Femur (tissue), 1 donor: Measurements from ENCODE around the gene DDX39B.
A peak's percentile ranks its signal among the peaks of the same experiment; 100 is the strongest.
"Not testable (repeated sequence)": the region's sequence is repeated elsewhere in the genome, so short reads cannot be mapped to it uniquely, and the experiment has no call there.

Experiments
- DNase-seq: peaks from one replicate; pipeline ENCODE4 v3.0.0-alpha.2; 2017

Gene DDX39B

DNA sequence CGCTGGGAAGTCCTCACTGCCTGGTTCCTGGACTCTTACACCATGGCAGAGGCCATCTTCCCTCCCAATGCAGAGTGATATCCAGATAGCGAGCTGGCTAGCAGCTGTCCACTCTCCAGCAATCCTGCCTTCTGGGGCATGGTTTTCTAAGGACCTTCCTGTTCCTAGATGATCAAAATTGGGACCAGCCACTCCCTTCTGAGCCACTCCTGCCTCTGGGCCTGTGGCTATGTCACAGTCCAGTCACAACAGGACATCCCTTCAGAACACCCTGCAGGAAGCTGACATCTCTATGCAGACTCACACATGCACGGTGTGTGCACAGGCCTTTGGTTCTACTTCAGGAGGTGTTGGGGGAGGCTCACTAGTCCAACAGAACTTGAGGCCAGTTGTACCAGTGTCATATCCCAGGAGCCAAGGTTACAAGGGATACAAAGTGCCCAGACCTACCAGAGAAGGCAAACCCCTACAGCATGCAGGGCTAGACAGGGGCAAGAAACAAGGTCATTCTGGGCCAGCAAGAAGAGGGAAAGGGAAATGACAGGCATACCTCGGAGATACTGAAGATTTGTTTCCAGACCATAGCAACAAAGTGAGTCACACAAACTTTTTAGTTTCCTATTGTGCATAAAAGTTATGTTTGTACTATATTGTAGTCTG is 15.7 kb downstream of the DDX39B start:
- DNase-seq = no peak

DNA sequence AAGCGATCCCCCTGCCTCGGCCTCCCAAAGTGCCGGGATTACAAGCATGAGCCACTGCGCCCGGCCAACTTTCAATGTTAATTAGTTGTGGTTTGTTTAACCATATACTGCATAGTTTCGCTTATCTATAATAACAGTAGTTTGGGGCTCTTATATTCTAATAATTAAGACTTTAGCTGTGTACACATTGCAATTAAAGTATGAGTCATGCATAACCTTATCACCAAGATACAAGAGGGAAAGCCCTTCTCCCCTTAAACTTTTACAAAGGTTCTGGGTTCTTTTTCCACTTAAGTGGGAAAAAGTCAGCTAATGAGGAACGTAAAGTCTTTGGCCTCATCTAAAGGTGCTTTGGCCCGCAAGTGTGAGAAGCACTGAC is 16.3 kb downstream of the DDX39B start:
- DNase-seq = no peak

DNA sequence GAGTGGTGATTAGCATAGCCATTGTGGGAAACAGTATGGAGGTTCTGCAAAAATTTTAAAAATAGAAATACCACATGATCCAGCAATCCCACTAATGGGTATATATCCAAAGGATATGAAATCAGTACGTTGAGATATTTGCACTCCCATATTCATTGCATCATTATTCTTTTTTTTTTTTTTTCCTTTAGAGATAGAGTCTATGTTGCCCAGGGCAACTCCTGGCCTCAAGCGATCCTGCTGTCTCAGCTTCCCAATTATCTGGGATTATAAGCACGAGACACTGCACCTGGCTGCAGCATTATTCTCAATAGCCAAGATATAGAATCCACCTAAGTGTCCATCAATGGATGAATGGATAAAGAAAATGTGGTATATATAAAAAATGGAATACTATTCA is 20.0 kb downstream of the DDX39B start:
- DNase-seq = no peak

DNA sequence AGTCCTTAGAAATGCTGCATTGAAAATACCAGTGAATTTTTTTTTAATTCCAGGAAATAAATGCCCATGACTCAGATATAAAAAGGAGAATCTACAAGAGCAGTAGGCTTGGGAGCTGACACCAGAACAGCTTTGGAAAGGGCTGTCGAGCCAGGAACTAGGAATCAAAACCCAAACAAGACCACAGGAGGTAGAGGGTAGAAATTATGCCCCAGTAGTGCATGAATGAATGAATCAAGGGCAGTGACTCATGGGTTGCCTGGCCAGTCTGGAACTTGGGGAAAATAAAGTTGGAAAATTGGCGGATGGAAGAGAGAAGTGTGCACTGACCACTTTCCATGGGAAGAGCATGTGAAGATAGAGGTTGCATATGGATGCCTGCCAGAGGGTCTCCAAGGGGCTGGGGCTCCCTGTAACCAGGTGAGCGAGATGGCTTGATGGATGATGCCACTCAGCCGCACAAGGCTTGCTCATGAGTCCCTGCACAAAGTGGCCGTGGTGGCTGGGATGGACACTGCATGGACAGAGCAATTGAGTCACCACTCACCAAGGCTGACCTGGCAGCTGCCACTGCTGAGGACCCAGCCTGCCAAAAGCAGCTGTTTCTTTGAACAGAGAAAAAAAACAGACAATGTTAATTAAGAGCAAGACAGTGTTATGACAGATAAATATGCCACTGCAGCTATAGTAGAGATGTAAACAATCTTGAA is 28.2 kb downstream of the DDX39B start:
- DNase-seq = no peak

DNA sequence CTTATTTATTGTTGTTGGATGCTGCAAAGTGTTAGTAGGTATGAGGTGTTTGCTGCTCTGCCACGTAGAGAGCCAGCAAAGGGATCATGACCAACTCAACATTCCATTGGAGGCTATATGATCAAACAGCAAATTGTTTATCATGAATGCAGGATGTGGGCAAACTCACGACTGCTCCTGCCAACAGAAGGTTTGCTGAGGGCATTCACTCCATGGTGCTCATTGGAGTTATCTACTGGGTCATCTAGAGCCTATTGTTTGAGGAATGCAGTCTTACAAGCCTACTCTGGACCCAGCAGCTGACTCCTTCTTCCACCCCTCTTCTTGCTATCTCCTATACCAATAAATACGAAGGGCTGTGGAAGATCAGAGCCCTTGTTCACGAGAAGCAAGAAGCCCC is 31.8 kb downstream of the DDX39B start:
- no peak for DNase-seq

DNA sequence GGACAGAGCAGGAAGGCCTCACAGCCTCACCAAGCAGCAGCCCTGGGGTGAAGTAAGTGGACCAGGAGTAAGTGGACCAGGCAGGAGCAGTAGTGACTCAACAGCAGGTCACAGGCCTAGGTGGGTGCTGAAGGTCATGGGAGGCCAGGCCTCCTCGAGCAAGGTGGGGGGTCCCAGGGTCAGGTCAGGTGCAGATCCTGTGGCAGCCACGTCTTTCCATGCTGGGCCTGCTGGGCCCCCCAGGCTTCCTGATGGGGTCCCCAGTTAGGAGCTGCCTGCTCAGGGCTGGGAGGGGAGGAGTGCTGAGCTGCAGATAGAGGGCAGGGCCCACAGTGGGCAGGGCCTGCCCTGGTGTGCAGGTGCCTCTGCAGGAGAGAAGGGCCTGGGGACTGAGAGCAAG is 32.8 kb downstream of the DDX39B start:
- not testable (repeated sequence) for DNase-seq

DNA sequence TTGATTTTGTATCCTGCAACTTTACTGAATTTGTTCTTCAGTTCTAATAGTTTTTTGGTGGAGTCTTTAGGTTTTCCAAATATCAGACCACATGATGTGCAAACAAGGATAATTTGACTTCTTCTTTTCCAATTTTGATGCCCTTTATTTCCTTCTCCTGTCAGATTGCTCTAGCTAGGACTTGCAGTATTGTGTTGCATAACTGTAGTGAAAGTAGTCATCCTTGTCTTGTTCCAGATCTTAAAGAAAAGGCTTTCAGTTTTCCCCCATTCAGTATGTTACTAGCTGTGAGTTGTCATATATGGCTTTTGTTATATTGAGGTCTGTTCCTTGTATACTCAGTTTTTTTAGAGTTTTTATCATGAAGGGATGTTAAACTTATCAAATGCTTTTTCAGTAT is 39.2 kb downstream of the DDX39B start:
- DNase-seq = no peak

DNA sequence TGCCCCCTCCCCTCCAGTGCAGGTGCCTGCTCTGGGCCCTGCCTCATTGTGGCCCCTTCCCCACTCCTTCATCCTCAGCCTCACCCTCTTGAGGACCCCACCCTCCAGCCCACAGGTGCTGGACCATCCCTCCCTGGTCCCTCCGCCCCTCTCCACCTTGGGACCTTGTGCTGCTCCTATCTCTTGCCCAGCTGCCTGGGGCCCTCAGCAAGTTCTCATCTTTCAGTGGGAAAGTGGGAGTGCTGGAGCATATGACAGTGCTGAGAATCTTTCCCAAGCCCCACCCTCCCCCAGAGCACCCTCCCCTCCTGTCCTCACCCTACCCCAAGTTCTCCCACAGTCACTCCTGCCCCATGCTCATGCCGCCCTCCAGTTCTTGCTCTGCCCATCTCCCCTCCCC is 42.2 kb downstream of the DDX39B start:
- not testable (repeated sequence) for DNase-seq

DNA sequence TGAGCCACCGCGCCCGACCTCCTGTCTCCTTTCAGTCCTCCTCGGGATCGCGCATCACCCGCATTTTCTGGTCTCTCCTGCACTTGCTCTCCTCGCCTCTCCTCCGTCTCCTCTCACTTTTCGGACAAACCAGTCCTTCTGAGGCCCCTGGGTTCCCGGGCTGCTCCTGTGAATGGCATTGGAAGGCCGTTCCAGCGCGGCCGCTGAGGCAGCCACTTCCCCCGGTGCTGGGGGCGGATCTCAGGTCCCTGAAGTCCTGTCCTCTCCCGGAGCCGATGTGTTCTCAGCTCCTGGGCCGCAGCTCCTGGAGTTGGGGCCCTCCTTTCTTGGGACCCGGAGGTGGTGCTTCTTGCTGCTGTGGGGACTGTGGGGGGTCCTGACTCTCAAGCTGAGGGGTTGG is 43.1 kb downstream of the DDX39B start:
- DNase-seq = no peak

DNA sequence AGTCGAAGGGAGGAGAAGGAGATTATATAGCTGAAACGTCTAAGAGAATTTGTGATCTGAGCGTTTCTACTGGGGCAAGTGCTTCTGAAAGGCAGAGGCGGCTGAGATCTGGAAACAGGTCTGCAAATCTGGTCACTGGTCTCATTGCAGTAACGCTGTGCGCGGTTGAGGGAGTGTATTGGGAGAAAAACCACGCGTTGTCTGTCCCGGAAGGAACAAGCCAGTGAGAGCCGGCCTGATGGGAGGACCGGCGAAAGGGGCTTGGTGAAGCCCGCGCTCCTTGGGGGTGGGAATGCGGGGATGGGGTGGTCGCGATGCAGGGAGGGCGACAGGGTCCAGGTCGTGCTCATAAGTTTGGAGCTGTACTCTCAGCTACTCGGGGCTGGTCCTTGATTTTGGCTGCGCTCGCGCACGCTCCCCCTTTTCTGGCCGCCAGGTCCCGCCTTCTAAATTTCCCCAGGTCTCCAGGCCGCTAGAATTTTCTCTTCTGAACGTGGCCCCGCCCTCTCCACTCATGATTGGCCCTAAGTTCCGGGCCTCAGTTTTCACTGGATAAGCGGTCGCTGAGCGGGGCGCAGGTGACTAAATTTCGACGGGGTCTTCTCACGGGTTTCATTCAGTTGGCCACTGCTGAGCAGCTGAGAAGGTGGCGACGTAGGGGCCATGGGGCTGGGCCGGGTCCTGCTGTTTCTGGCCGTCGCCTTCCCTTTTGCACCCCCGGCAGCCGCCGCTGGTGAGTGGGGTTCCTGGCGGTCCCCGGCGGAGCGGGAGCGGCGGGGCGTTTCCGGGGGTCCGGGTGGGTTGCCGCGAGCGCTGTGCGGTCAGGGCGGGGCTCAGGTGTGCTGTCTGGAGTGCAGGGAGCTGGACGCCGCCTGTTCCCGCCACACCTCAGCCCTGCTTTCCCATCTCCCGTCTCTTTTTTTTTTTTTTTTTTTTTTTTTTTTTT is 44.0 kb downstream of the DDX39B start, which contains the start of gene MICB:
MICB (plus strand) TSS at position 615 of the 946 bp plus-strand sequence; CDS start at position 664, 49 bp downstream.
- peak; percentile 67 for DNase-seq

DNA sequence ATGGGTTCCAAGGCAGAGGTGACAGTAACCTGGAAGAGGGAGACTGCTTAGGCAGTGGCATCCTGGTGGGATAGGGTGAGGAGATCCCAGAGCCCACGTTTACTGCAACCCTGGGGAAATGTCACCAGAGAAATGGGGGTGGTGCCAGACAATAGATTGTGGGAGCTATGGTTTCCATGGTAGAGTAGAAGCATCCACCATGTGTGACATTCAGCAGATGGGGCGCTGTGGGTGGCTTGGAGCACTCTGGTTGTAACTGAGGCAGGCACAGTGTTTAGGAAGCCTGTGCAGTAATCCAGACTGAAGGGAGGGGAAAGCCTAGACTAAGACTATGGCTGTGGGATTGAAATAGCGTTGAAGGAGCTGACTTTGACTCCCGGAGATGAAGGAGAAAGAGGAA is 45.0 kb downstream of the DDX39B start:
- not testable (repeated sequence) for DNase-seq

DNA sequence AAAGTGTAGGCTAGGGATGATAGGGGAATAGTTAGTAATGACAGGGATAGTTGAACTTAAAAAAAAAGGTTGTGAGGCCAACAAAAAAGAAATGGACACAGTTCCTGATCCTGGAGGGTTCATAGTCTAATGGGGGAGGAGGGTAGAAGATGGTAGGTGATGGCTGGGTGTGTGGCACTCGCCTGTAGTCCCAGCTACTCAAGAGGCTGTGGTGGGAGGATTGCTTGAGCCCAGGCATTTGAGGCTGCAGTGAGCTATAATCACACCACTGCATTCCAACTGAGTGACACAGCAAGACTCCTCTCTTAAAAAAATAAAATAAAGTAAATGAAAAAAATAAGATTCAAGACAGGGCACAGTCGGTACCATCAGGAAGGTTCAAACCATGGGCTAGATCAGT is 46.2 kb downstream of the DDX39B start:
- DNase-seq = no peak

DNA sequence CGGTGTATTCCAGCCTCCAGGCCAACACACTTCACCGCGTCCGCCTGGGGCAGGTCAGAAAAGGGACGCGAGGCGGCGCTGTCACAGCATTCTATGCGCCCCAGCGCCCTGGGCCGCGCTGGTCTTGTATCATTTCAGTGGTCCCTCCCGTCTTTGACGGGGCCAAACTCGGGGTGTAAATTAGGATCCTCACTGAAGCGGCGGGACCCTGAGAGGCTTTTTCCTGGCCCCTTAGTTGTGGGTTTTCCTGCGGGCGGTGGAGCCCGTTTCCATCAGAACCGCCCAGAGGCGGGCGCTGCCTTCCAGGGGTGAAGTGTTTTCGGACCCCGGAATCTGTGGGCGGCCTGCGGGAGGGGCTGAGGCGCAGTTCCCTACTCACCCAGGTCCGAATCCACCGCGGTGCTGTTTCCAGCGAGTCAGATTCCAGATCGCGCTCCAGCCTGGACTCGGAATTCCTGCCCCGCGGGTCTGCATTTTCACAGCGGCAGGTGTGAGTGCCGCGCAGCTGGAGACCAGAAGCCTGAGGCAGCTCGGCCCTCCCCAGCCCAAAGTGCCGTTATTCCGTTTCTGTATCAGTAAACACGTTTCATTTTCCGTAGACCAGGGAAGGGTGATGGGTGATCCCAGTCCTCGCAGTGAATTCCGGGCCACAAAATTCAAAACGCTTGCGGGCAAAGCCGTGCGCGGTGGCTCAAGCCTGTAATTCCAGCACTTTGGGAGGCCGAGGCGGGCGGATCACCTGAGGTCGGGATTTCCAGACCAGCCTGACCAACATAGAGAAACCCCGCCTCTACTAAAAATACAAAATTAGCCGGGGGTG is 47.7 kb downstream of the DDX39B start:
- peak; percentile 71 for DNase-seq

DNA sequence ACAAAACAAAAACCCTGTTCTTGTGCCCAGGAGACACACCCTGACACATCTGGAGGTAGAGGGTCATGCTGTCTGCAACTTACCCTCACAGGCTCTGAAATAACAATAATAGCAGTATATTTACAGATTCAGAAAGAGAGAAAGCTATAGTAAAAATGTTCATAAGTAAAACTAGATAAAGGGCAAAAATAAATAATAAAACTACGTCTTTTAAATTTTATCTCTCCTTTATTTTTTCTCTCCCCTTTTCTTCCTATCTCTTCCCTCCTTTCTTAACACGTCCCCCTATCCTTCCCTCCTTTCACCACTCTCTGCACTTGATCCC is 48.3 kb downstream of the DDX39B start:
- DNase-seq = not testable (repeated sequence)

DNA sequence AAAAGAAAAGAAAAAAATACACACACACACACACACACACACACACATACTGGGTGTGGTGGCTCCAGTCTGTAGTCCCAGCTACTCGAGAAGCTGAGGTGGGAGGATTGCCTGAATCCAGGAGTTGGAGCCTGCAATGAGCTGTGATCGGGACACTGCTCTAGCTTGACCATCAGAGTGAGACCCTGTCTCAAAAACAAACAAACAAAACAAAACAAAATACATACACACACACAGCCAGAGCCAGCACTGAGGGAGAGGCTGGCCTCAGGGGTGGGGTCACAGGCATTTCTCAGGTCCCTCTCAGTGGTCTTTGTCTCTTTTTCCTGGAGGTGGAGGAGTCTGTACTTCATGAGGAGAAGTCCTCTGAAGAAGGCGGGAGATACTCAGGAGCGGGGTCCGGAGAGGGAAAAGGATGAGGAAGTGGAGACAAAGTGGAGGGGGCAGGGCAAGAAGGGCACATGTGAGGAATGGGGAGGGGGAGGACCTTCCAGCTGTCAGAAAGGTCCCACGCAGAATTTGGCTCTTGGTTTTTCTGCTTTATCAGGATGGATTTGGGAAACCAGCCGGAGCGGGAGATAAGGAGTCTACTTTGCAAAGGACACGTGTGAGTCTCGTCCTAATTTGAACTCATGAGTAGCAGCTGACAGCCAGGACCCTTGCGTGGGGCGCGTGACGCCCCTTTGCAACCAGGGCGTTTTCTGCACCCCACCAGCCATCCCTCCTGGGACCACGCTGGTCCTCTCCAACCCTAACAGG is 51.5 kb downstream of the DDX39B start:
- DNase-seq = no peak

DNA sequence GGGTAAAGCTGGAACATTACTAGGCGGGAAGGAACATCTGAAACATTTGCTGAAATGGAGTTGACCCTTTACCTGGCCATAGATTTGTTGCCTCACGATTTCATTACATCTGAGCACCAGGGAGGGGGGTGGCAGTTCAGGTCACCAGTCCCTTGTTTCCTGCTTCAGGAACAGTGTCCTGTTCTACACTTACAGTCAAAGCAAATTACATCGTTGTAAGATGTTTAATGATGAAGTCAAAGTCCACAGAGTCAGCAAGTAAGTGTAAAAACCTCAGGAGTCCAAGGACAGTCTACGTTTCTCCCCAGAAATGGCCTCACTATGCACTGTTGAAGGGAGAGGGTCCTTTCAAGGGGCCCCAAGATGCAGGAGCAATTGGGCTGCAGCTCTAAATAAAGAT is 52.7 kb downstream of the DDX39B start:
- no peak for DNase-seq

DNA sequence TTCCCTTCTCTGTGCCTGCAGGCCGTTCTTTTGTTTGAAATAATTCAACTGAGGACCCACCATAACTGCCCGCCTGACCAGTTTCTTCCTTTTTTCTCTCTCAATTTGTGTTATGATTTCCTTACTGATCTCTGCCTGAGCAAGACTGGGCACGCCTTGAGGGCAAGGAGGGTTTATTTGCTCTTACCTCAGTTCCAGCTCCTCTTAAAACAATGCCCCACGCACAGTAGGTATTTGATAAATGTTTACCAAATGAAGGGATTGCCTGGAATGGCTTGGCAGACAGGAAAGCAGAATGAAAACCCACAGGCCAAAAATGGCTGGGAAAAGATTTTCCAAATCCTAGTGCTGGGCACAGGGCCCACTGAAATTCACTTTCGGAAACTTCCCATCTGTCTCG is 54.1 kb downstream of the DDX39B start:
- not testable (repeated sequence) for DNase-seq

DNA sequence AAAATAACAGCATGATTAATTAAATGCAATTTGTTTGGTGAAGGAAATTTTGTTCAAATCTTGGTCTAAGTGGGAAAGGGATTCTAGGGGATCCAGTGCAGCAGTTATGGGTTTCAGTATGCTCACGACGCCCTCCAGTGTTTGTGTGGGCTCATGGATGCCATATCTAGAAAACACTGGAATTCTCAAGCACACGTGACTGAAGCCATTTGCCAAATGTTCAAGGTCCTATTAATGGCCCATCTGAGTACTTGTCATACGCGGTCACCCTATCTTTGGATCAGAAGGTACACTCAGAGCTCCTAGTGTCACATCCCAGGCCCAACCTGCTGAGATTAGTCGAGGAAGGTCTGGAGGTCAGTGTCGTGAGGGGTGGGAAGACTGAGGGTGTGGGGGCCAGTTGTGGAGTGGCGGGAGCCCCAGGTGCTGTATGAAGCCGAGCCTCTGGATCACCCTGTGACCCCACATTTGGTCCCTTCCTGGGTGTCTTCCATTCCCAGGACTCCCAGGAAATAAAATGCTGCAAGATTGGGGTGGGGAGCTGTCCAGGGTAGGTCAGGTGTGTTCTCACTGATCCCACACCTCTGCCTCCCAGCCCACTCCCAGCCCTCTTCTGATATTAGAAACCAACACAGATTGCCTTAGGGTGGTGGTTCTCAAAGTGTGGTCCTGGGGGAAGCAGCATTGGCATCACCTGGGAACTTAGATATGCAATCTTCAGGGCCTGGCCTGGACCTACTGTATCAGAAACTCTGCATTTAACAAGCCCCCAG is 55.6 kb downstream of the DDX39B start:
- DNase-seq = not testable (repeated sequence)

DNA sequence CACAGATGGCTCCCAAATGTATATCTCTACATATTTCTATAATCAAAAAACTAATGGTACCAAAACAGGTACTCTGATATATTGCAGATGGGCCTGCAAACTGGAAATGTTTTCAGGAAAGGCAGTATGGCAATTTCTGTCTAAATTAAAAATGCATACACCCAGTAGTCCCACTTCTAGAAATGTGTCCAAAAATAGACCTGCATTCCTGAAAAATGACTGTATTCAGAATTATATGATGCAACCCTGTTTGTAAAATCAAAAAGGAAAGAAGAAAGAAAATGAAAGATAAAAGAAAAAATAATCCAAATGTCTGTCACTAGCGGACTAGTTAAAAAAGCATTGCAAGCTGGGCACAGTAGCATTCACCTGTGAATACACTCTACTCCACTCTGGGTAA is 56.7 kb downstream of the DDX39B start:
- no peak for DNase-seq

DNA sequence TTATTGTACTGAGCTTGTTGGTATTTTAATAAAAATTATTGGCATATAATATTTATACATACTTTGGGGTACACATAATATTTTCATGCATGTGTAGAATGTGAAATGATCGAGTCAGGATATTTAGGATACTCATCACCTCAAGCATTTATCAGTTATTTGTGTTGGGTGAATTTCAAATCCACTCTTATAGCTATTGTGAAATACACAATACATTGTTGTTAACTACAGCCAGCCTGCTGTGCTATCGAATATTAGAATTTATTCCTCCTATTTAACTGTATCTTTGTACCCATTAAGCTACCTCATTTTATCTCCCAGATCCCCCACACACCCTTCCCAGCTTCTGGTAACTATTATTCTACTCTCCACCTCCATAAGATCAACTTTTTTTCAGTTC is 58.4 kb downstream of the DDX39B start:
- no peak for DNase-seq

DNA sequence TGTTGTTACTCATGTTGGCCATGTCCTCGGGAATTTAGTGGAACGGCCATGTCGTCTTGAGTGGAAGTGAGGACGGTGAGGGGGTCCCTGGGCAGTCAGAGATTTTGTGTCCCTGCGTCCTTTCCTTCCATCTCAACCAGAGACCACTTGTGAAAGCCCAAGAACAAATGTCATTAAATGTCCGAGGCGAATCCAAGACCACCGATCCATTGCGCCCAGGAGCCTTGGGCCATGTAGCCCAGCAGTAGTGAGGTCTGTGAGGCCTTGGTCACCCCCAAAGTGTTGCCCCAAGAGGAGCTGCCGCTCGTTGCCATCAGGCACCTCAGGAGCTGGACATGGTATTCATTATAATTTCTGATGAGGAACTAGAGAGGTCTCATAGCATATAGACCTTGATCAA is 61.2 kb downstream of the DDX39B start:
- no peak for DNase-seq
